Lower lobe of right lung (tissue), 2 donors: ENCODE results near the gene ASL. TPM values are rescaled to one million over a fixed set of nuclear protein-coding genes. Genes with fewer than 3 reads are reported as not detected.
"Not testable (repeated sequence)": the region's sequence is repeated elsewhere in the genome, so short reads cannot be mapped to it uniquely, and the experiment has no call there.

ENCODE experiments used
- ATAC-seq, 2 donors: fragments of 200-7000 bp; cut with Tn5 transposase; one replicate each; pipeline ENCODE4 v1.9.1; 2020 to 2022; ENCODE audit warnings: mild to moderate bottlenecking in 2 of 2, moderate library complexity in 2 of 2
- DNase-seq: peaks from one replicate; pipeline ENCODE4 v3.0.0-alpha.2; 2020
- H3K27ac ChIP-seq: fragments of 200-600 bp; one replicate; pipeline ENCODE4 v1.8.0; 2022
- H3K27me3 ChIP-seq: fragments of 200-600 bp; one replicate; pipeline ENCODE4 v1.8.0; 2022; ENCODE audit warnings: low read depth
- H3K36me3 ChIP-seq: fragments of 200-600 bp; one replicate; pipeline ENCODE4 v1.8.0; 2022; ENCODE audit warnings: mild to moderate bottlenecking
- H3K4me1 ChIP-seq: fragments of 200-600 bp; one replicate; pipeline ENCODE4 v1.8.0; 2022
- H3K4me3 ChIP-seq: fragments of 200-600 bp; one replicate; pipeline ENCODE4 v1.8.0; 2022; ENCODE audit warnings: mild to moderate bottlenecking
- H3K9me3 ChIP-seq: fragments of 200-600 bp; one replicate; pipeline ENCODE4 v1.8.0; 2022
- intact Hi-C: fragments of 100-400 bp; cut with DNase I; formaldehyde crosslinking; loops from one replicate; pipeline ENCODE4 v1.11.0; 2022
- total RNA-seq: library from RNA; stranded (reverse); fragmentation: NEBNext Ultra II Directional; extraction: Animal tissue kit (Norgen Biotek cat#: 25700); gene quantifications from one replicate; pipeline ENCODE4 v1.2.1, GENCODE V29; 2021
- TF ChIP-seq, protein P1 (sequence below): fragments of 200-600 bp; IDR thresholded peaks from one replicate; pipeline ENCODE4 v1.8.0; 2022; ENCODE audit warnings: antibody characterized with exemption, mild to moderate bottlenecking
- donor health status: DM: no; HTN: yes; CAD: no; lungs with severe emphysema.

ASL gene
- total RNA-seq, 1 donor from 2014 or later = 48.7 TPM

DNA sequence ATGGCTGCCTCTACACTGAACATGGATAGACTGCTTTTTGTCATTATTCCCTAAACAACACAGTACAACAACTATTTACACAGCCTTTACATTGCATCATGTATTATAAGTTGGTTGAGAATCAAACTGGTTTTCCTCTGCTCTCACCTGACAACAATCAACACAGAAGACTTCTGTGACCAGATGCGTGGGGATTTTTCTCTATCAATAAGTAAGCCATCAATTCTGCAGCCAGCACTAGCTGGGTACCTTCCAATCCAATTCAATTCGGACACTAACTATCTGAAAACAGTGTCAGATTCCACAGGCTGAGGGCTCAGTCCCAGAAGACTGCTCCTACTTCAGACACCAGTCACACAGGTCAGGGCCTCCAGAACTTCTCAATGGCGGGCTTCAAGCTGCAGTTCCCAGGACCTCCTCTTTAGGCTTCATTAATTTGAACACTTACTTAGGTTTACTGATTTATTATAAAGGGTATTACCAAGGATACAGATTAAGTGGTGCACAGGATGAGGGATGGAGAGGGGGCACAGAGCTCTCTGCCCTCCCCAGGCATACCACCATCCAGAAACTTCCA is 36.4 kb upstream of the ASL start:
- intact Hi-C loops = no loop called here
- no peaks in the 10 kb centered on the region for H3K27me3 ChIP-seq
- DNase-seq = no peak
- TF ChIP-seq, protein P1, sequence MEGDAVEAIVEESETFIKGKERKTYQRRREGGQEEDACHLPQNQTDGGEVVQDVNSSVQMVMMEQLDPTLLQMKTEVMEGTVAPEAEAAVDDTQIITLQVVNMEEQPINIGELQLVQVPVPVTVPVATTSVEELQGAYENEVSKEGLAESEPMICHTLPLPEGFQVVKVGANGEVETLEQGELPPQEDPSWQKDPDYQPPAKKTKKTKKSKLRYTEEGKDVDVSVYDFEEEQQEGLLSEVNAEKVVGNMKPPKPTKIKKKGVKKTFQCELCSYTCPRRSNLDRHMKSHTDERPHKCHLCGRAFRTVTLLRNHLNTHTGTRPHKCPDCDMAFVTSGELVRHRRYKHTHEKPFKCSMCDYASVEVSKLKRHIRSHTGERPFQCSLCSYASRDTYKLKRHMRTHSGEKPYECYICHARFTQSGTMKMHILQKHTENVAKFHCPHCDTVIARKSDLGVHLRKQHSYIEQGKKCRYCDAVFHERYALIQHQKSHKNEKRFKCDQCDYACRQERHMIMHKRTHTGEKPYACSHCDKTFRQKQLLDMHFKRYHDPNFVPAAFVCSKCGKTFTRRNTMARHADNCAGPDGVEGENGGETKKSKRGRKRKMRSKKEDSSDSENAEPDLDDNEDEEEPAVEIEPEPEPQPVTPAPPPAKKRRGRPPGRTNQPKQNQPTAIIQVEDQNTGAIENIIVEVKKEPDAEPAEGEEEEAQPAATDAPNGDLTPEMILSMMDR = no peak
- no peak for ATAC-seq
- no peaks in the 10 kb centered on the region for H3K9me3 ChIP-seq
- peaks cover 11% of the 10 kb centered on the region for H3K4me1 ChIP-seq
- no peak overlapping the region for H3K27ac ChIP-seq
- H3K4me3 ChIP-seq = no peak overlapping the region
- H3K36me3 ChIP-seq = no peaks in the 10 kb centered on the region

DNA sequence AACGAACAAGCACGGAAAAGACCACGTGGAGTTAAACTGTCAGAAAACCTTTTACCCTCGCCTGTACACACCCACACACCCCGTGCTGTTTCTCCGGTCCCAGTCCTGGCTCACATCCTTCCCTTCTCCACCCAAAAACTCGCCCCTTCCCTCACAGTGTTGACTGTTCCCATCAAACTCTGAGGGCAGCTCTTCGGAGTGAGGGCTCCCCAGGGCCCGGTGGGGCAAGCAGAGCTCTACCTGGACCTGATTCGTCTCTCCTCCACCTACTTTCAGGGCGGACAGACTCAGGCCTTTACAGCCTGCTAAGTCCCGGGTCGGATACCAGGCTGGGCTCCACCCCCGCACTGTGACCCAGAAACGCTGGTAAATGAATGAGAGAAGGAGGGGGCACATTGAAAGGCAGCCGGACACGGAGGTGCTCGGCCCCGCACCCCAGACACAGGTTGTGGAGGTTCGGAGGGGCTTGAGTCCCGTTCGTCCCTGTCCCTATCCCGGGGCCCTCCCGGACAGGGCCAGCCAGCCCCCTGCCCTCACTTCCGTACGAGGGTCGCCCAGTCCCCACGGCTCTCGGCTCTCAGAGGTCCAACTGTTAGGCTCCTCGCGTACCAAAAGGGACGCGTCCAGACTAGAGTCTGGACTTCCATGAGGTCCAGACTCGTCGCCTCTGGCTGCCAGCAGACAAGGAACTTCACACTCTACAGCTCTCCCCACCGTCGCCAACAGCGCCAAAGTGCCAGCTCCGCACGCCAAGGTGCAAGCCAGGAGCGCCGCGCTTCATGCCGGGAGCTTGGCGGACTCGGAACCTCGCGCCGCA is 31.7 kb upstream of the ASL start:
- peak; percentile 84 to 87 for ATAC-seq
- peak overlapping the region; percentile 68 for H3K27ac ChIP-seq
- no peaks in the 10 kb centered on the region for H3K27me3 ChIP-seq
- H3K4me3 ChIP-seq = peak overlapping the region; percentile 54
- H3K9me3 ChIP-seq = no peaks in the 10 kb centered on the region
- H3K4me1 ChIP-seq = peaks cover 12% of the 10 kb centered on the region
- TF ChIP-seq, protein P1 = no peak
- DNase-seq = peak; percentile 81
- intact Hi-C loops = no loop called here
- H3K36me3 ChIP-seq = no peaks in the 10 kb centered on the region

GRCh38 chr7:66044498-66044854 is 31.1 kb upstream of the ASL start:
- not testable (repeated sequence) for ATAC-seq

GRCh38 chr7:66047426-66047825 is 28.2 kb upstream of the ASL start:
- H3K9me3 ChIP-seq = no peaks in the 10 kb centered on the region
- H3K4me3 ChIP-seq = no peak overlapping the region
- no peaks in the 10 kb centered on the region for H3K27me3 ChIP-seq
- TF ChIP-seq, protein P1 = no peak
- intact Hi-C loops = no loop called here
- DNase-seq = no peak
- H3K27ac ChIP-seq = no peak overlapping the region
- peaks cover 17% of the 10 kb centered on the region for H3K4me1 ChIP-seq
- no peaks in the 10 kb centered on the region for H3K36me3 ChIP-seq
- ATAC-seq = no peak

More at GRCh38 chr7:66044498-66044854, 31.1 kb upstream of the ASL start:
- H3K9me3 ChIP-seq, H3K36me3 ChIP-seq, DNase-seq, intact Hi-C loops, H3K27me3 ChIP-seq: not testable (repeated sequence)
- H3K4me1 ChIP-seq = peaks cover 12% of the 10 kb centered on the region
- peak overlapping the region; percentile 54 for H3K4me3 ChIP-seq
- peak overlapping the region; percentile 68 for H3K27ac ChIP-seq

- H3K4me3 ChIP-seq, H3K4me1 ChIP-seq, H3K27me3 ChIP-seq, DNase-seq, ATAC-seq, H3K36me3 ChIP-seq, H3K9me3 ChIP-seq, intact Hi-C loops, H3K27ac ChIP-seq: not testable (repeated sequence)
Measured at GRCh38 chr7:66049886-66050285, 25.7 kb upstream of the ASL start.

- H3K27ac ChIP-seq = peak overlapping the region; percentile 77
- no peaks in the 10 kb centered on the region for H3K9me3 ChIP-seq
- intact Hi-C loops = no loop called here
- no peaks in the 10 kb centered on the region for H3K27me3 ChIP-seq
- ATAC-seq (no peak), DNase-seq (no peak)
- no peak overlapping the region for H3K4me3 ChIP-seq
- H3K4me1 ChIP-seq = peaks cover 5% of the 10 kb centered on the region
- no peaks in the 10 kb centered on the region for H3K36me3 ChIP-seq
- TF ChIP-seq, protein P1 = no peak
Measured at GRCh38 chr7:66050337-66050957, 25.2 kb upstream of the ASL start.
